GM19023 (cell line): ENCODE measurements around the gene LRFN2.

Source experiments
- ATAC-seq: cut with Tn5 transposase; IDR thresholded peaks from one replicate; pipeline ENCODE4 v1.9.1; 2021; ENCODE audit warnings: mild to moderate bottlenecking, moderate library complexity; ENCODE audit not compliant: unreplicated experiment

Gene LRFN2

GRCh38 chr6:40545954-40546353 is 41.2 kb downstream of the LRFN2 start:
- ATAC-seq = no peak

DNA sequence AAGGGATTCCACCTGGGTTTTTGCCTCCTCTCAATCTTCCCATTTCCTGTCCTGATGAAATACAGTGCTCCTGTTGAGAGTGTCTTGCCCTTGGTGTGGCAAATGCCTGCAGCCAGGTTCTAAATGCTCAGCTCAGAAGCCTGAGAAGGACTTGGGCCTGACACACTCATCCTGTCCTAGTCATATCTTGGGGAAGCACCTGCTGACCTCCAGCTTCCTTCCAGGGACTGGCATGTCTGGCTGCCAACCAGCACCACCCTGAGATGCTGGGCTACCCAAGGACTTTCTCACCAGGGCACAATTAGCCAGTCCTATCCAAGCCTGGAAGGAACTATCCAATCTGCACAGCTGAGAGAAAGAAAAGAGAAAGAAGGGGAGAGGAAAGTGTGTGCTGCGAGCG is 43.4 kb downstream of the LRFN2 start:
- ATAC-seq = no peak

DNA sequence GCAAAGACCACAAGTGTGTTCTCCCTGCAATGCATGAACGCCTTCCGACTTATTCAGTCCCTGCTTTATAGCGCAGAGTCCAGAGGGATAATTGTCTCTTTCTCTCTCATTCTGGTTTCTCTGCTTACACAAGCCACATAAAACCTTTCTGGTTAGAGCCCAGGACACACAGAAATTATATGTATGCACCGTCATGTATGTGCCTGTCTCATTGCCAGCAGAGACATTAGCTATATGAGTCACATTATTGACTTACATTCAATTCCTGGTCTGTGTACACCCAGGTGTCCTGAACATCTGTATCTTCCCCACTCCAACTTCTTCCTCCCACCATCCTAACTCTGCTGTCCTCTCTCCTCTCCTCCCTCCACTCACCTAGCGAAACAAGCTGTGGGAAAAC is 44.0 kb downstream of the LRFN2 start:
- ATAC-seq = no peak

GRCh38 chr6:40542175-40542764 is 44.9 kb downstream of the LRFN2 start:
- no peak for ATAC-seq

GRCh38 chr6:40541556-40542174 is 45.5 kb downstream of the LRFN2 start:
- ATAC-seq = no peak

DNA sequence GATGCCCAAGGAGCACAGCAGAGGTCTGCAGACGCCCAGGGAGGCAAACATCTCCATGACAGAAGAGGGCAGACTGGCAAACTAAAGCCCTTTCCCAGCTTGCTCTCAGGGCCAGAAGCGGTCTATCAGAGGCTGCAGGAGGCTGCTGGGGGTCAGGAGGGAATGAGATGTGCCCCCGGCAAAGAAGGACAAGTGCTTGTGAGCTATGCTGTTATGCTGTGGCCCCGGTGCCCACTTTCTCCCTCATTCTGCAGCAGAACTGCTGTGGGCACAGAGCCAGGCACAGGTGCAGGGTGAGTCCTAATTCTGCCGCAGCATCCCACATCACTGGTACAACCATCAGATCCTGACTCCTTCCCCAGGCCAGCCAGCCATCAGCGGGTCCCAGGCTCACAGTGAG is 46.4 kb downstream of the LRFN2 start:
- ATAC-seq = no peak

DNA sequence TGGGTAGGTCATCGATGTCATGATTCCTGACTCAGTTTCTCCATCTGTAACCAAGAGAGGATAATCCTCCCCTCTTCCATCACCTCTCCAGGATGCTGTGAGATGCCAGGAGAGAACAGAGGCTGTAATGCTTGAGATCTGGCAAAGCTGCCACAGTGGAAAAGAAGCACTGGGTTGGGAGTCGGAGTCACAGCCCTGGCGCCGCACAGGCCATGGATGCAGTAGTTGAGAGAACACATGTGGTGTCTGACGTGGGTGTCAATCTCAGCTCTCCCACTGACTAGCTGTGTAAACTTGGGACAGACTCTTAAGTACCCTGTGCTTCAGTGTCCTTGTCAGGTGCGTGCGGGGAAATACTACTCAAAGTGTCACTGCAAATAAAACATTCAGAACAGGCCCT is 47.3 kb downstream of the LRFN2 start:
- ATAC-seq = no peak

DNA sequence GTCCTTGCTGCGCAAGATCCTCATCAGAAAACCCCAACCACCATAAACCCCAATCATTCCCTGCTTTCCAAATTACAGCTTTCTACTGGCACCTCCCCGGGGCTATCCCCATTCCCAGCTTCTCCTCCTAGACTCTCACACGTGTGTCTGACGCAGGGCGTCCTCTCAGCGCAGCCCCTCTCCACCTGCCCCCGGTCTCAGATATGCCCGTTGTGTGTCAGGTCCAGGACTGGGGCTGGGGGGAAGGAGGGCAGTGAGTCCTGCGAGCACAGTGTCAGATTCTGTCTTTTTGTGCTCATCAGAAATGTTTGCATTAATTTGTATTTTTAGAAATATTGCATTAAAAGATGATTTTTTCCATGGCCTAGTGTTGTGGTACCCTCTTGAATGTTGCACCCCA is 48.6 kb downstream of the LRFN2 start:
- ATAC-seq = no peak

DNA sequence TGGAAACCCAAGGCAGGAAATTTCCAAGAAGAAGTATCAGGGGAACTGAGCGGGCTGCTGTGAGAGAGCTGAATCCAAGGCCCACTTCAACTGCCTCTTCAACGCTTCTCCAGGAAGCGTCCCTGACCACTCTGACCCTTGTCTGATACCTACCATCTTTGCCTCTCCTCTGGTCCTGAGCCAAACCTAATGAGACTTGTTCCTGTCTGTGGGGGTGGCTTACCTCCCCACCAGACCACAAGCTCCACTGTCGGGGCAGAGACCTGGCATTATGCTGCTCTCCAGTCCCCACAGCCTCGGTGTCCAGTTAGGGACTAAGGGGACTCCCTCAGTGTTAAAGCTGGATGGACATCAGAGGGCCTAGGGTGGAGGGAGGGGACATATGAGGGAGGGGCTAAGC is 49.7 kb downstream of the LRFN2 start:
- ATAC-seq = no peak

- no peak for ATAC-seq
These were observed 50.7 kb downstream of the LRFN2 start for GRCh38 chr6:40536442-40536841.

DNA sequence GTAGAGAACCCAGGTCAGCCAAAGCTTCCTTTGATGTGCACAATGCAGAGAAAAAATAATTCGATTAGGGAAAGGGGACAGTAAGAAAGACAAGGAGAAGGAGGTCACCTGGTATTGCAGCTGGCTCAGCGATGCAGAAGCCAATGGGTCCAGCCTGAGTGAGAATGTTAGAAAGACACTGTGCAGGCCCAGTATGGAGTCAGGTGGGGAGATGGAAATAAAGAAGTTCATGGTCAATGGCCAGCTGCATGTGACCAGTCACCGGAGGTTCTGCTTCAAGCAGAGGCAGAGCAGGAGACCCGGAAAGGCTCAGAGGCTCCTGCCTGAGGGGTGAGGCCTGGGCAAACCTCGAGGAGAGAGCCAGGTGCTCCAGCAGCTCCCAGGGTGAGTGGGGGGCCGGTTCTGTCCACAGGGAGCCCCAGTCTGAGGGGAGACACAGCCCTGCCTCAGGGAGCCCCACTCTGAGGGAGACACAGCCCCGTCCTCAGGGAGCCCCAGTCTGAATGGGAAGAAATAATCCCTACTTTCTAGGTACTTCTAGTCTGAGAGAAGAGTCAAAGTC is 51.3 kb downstream of the LRFN2 start:
- no peak for ATAC-seq

DNA sequence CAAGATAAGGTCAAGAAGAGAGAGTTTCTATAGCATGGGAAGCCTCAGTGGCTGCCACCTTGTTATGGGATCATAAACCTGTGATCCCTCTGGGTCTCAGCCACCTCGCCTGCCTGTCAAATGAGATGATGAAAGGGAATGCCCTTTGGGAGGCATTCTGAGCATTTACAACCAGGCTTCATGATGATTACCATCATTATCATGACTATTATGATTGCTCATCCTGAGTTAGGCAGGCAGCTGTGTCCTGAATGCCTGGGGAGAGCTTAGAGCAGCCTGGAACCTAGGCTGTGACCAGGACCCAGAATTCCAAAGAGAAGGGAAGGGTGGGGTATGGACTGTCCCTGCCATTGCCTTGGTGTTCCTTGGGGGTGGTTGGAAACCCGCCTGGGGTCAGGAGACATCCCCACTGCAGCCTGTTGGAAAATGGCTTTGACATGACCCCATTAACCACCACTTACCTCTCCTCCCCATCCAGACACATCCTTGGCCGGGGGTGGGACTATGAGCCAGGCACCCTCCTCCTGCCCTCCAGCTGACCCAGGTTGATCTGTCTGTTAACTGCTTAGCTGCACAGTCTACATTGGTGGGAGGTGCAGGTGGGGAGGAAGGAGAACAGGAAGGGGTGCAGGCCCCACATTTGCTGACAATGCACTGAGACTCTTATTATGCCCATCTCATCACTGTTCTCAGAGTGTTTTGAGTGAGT is 51.9 kb downstream of the LRFN2 start:
- no peak for ATAC-seq

DNA sequence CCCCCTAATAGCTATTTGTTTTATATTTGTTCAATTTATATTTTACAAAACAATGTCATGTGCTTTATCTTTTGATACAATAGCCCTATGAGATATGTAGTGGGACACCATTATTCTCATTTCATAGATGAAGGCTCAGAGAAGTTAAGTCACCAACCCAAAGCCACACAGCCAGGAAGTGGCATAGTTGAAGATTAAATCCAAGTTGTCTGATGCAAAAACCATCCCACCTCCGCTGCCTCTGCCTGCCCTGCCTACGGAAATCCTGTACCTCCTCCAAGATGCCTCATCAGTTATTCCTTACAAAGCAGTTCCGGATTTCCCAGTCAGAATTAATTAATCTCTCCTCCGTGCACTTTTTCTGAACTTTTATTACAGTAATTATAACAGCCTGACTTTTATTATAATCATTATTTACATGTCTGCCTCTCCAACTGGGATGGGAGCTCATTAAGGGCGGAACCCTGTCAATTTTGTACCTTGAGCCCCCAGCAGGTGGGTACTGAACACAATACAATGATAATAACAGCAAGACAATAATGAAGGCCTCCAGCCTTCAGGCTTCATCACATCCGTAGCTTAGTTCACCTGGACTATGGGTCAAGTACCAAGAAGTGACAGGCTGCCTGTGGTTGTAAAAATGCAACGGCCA is 54.7 kb downstream of the LRFN2 start:
- no peak for ATAC-seq

- ATAC-seq = no peak
These were observed 57.2 kb downstream of the LRFN2 start for GRCh38 chr6:40529919-40530318.

DNA sequence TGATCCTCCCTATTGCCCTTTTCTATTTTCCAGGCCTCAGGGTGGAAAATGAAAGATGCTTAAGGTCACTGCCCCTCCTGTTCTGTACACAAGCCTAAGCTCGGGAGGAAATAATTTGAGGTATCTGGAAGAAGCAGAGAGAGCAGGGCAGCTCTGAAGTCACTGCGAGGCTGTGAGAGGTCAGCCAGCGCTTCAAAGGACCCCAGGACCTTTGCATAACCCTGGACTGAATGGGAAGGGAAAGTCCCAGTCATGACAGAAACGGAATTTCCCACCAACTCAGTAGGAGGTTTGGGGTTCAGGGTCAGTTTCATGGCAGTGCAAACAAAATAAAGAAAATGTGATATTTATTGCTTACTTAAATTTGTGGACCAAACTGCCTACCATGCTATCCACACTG is 58.1 kb downstream of the LRFN2 start:
- ATAC-seq = no peak

- no peak for ATAC-seq
These were observed 59.1 kb downstream of the LRFN2 start for GRCh38 chr6:40528051-40528450.

DNA sequence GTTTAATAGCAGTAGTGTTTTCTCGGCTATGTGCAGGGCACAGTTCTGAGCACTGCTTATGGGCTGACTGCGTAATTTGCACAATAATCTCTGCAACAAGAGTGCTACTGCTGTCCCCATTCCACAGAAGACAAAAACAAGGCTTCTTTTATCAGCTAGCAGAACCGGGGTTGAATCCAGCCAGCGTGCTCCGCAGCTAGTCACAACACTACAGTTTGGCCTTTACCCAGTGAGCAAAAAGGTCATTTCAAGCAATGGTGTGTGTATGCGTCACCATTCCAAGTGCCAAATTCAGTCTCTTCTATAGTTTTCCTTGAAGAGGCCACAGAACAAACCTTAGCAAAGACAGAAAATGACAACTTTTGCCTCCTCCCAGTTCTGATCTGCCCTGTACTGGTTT is 61.1 kb downstream of the LRFN2 start:
- no peak for ATAC-seq

- ATAC-seq = no peak
These were observed 62.2 kb downstream of the LRFN2 start for GRCh38 chr6:40524797-40525585.

DNA sequence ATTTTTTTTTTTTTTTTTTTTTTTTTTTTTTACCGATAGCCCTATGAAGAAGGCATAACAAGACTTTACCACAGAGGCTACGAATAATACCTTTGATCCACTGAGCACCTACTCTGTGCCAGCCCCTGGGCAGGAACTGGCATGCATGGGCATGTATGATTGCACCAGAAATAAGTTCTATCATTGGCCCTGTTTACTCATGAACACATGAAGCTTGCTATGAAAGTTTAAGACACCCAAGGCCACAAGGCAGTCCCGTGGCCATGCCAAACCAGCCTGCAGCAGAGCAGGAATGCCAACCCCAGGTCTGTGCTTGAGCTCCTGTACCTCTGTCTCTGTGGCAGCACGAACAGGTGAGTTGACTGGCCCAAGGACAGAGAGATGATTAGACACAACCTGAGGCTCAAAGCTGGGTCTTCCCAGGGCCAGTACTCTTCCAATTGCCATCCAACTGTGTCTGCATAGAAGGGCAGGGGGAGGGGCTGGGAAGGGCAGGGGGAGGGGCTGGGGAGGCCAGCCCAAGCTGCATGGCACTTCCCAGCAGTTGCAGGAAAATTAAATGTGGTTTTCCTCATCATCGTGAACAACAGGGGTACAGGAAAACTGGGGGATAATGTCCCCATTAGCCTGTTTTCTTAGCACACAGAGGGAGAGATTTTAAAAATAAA is 63.5 kb downstream of the LRFN2 start:
- ATAC-seq = no peak

DNA sequence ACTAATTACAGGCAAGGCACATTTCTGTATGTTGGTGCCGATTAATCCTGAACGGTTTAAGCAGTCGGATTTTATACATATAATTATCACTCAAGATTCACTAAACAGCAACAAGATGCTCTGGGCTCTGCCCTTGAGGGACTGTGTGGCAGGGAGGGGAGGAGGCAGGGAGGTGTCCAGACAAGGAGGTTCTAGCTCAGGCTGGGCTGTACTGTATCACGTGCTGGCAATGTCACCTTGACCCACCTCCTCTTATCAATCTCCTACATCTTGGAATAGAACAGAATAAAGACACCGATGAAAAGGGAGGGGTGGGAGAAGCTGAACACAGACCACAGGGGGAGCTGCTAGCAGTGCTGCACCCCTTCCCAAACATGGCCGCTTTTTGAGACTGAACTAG is 65.7 kb downstream of the LRFN2 start:
- no peak for ATAC-seq
